Body of pancreas (tissue), 4 donors: ENCODE data around the gene SERPINB2.

ENCODE experiments used
- CTCF ChIP-seq, 7 experiments: fragments of 450-650 bp in 4 of 7; fragments of 200-600 bp in 3 of 7; sonication (generic) in 3 of 7; IDR thresholded peaks; one replicate each; pipeline ENCODE4 v1.5.1; 2016 to 2019; ENCODE audit warnings: antibody characterized with exemption in 7 of 7
- POLR2A ChIP-seq, 3 donors: fragments of 450-650 bp; IDR thresholded peaks; one replicate each; pipeline ENCODE4 v1.6.1; 2016; ENCODE audit warnings: antibody characterized with exemption in 3 of 3, mild to moderate bottlenecking in 2 of 3

- no peak for TF ChIP-seq POLR2A (IDR thresholded peaks at IDR 0.05)
- TF ChIP-seq CTCF (IDR thresholded peaks at IDR 0.05): no peak
These were observed 15.7 kb upstream of the SERPINB2 start for GRCh38 chr18:63871836-63872235.
